Smooth muscle cell (in vitro differentiated cells): ENCODE results near the gene ZNF777. TPM values are rescaled to one million over a fixed set of nuclear protein-coding genes. Genes with fewer than 3 reads are reported as not detected.

Experiments used
- DNase-seq: peaks from one replicate; lab custom pipeline; 2025; ENCODE audit not compliant: unreplicated experiment; lab: John Stamatoyannopoulos, UW
- H2AFZ ChIP-seq: fragments of 200-600 bp; sonication (generic); 2 replicates; pipeline ENCODE4 v1.6.0; 2016; ENCODE audit warnings: antibody characterized with exemption, low read depth, mild to moderate bottlenecking
- H3F3A ChIP-seq: fragments of 200-600 bp; sonication (generic); 2 replicates; pipeline ENCODE4 v1.6.0; 2017; ENCODE audit warnings: antibody characterized with exemption, low read depth
- H3K27ac ChIP-seq: fragments of 200-600 bp; sonication (generic); 2 replicates; pipeline ENCODE4 v1.5.1; 2016; ENCODE audit warnings: low read depth, mild to moderate bottlenecking
- H3K27me3 ChIP-seq: fragments of 200-600 bp; sonication (generic); 2 replicates; pipeline ENCODE4 v1.6.1; 2016; ENCODE audit warnings: low read depth, mild to moderate bottlenecking
- H3K36me3 ChIP-seq: fragments of 200-600 bp; sonication (generic); 2 replicates; pipeline ENCODE4 v1.5.1; 2016; ENCODE audit warnings: low read depth
- H3K4me1 ChIP-seq: fragments of 200-600 bp; sonication (generic); 2 replicates; pipeline ENCODE4 v1.5.1; 2016; ENCODE audit warnings: low read depth
- H3K4me2 ChIP-seq: fragments of 200-600 bp; sonication (generic); 2 replicates; pipeline ENCODE4 v1.6.0; 2016; ENCODE audit warnings: mild to moderate bottlenecking
- H3K4me3 ChIP-seq: fragments of 200-600 bp; sonication (generic); 2 replicates; pipeline ENCODE4 v1.5.1; 2016; ENCODE audit warnings: mild to moderate bottlenecking
- H3K79me2 ChIP-seq: fragments of 200-600 bp; sonication (generic); 2 replicates; pipeline ENCODE4 v1.6.0; 2016; ENCODE audit warnings: low read depth, mild to moderate bottlenecking
- H3K9ac ChIP-seq: fragments of 200-600 bp; sonication (generic); 2 replicates; pipeline ENCODE4 v1.6.0; 2016; ENCODE audit warnings: low read depth
- H3K9me3 ChIP-seq: fragments of 200-600 bp; sonication (generic); replicated peaks from 2 replicates; pipeline ENCODE4 v1.5.1; 2016; ENCODE audit warnings: low read depth
- H4K20me1 ChIP-seq: fragments of 200-600 bp; sonication (generic); 2 replicates; pipeline ENCODE4 v1.6.0; 2016; ENCODE audit warnings: low read depth
- WGBS: methylation state at CpG from one replicate; pipeline ENCODE4 v1.1.7; 2016; ENCODE audit warnings: low lambda C conversion rate; 5-methylcytosine and 5-hydroxymethylcytosine counted together
- polyA plus RNA-seq: library from polyadenylated mRNA; unstranded; fragments of >200 nt; fragmentation: Nextera tagmentation; extraction: Ambion mirVana; gene quantifications from 2 replicates; pipeline ENCODE4 v1.2.1, GENCODE V29; 2016
- total RNA-seq: library from RNA; depleted of rRNA; stranded (reverse); fragments of >200 nt; gene quantifications from 2 replicates; pipeline ENCODE4 v1.2.3, GENCODE V29; 2014
- TF ChIP-seq, protein P1 (sequence below): fragments of 200-600 bp; sonication (generic); IDR thresholded peaks from 2 replicates; pipeline ENCODE4 v1.5.1; 2017; ENCODE audit warnings: borderline replicate concordance, mild to moderate bottlenecking, antibody characterized with exemption; ENCODE audit not compliant: insufficient read depth, poor library complexity, severe bottlenecking

The ZNF777 gene
- total and polyA plus RNA-seq, 2 experiments from 2014 or later = 7.8 to 14.9 TPM

DNA sequence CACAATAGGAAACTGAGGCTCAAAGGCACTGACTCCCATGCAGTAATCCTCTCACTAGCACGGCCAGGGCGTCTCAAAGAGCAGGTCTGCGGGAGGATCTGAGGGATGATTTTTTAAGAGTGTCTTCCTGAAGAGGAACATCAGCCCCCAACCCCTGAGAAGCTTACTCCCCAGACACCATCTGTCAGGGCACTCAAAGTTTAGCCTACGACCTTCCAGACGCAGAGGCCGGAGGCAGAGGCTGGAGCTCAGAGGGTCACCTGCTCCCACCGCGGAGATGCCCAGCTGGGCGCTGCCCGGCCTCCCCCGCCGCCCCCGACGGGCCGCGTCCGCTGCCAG, 1.7 kb downstream of the ZNF777 start:
- H4K20me1 ChIP-seq = peaks cover 11% of the 10 kb centered on the region
- peak overlapping the region; percentile 77 for H2AFZ ChIP-seq
- H3K9ac ChIP-seq = no peak overlapping the region
- H3K9me3 ChIP-seq = no peaks in the 10 kb centered on the region
- H3K4me2 ChIP-seq = peak overlapping the region; percentile 93
- H3K27ac ChIP-seq = no peak overlapping the region
- peak overlapping the region; percentile 61 for H3K4me3 ChIP-seq
- H3K36me3 ChIP-seq = no peaks in the 10 kb centered on the region
- no peaks in the 10 kb centered on the region for H3F3A ChIP-seq
- WGBS = 24% methylated on average over 16 of the region's 17 CpGs
- H3K79me2 ChIP-seq = peaks cover 31% of the 10 kb centered on the region
- H3K27me3 ChIP-seq = no peaks in the 10 kb centered on the region
- no peak for DNase-seq
- peaks cover 16% of the 10 kb centered on the region for H3K4me1 ChIP-seq
- TF ChIP-seq, protein P1, sequence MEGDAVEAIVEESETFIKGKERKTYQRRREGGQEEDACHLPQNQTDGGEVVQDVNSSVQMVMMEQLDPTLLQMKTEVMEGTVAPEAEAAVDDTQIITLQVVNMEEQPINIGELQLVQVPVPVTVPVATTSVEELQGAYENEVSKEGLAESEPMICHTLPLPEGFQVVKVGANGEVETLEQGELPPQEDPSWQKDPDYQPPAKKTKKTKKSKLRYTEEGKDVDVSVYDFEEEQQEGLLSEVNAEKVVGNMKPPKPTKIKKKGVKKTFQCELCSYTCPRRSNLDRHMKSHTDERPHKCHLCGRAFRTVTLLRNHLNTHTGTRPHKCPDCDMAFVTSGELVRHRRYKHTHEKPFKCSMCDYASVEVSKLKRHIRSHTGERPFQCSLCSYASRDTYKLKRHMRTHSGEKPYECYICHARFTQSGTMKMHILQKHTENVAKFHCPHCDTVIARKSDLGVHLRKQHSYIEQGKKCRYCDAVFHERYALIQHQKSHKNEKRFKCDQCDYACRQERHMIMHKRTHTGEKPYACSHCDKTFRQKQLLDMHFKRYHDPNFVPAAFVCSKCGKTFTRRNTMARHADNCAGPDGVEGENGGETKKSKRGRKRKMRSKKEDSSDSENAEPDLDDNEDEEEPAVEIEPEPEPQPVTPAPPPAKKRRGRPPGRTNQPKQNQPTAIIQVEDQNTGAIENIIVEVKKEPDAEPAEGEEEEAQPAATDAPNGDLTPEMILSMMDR = no peak

- H3K4me1 ChIP-seq = peaks cover 16% of the 10 kb centered on the region
- H4K20me1 ChIP-seq = peaks cover 11% of the 10 kb centered on the region
- H3K27me3 ChIP-seq = no peaks in the 10 kb centered on the region
- no peak overlapping the region for H2AFZ ChIP-seq
- no peak overlapping the region for H3K27ac ChIP-seq
- DNase-seq = no peak
- H3K4me3 ChIP-seq = no peak overlapping the region
- H3F3A ChIP-seq = no peaks in the 10 kb centered on the region
- peaks cover 31% of the 10 kb centered on the region for H3K79me2 ChIP-seq
- H3K9ac ChIP-seq = no peak overlapping the region
- 96% methylated on average over 3 of the region's 3 CpGs for WGBS
- peak overlapping the region; percentile 93 for H3K4me2 ChIP-seq
- H3K9me3 ChIP-seq = no peaks in the 10 kb centered on the region
- H3K36me3 ChIP-seq = no peaks in the 10 kb centered on the region
- TF ChIP-seq, protein P1 = no peak
Observed at GRCh38 chr7:149458235-149458634, 2.6 kb downstream of the ZNF777 start.

GRCh38 chr7:149457766-149458165, 3.1 kb downstream of the ZNF777 start:
- Histone ChIP-seq H3K4me2 (no peak overlapping the region), H4K20me1 (peaks cover 11% of the 10 kb centered on the region), H3K27me3 (no peaks in the 10 kb centered on the region), H3K27ac (no peak overlapping the region), H3K79me2 (peaks cover 31% of the 10 kb centered on the region), H2AFZ (no peak overlapping the region), H3K9me3 (no peaks in the 10 kb centered on the region), H3F3A (no peaks in the 10 kb centered on the region), H3K4me1 (peaks cover 16% of the 10 kb centered on the region), H3K36me3 (no peaks in the 10 kb centered on the region), H3K9ac (no peak overlapping the region), H3K4me3 (no peak overlapping the region)
- TF ChIP-seq, protein P1 = no peak
- no peak for DNase-seq
- 86% methylated on average over 1 of the region's 1 CpG for WGBS
